HG03378 (cell line): ENCODE results near the gene PPP1R14C.
"Not testable (repeated sequence)": the region's sequence is repeated elsewhere in the genome, so short reads cannot be mapped to it uniquely, and the experiment has no call there.

ENCODE experiments used
- ATAC-seq: cut with Tn5 transposase; IDR thresholded peaks from one replicate; pipeline ENCODE4 v1.9.1; 2021; ENCODE audit warnings: mild to moderate bottlenecking, moderate library complexity; ENCODE audit not compliant: unreplicated experiment

The PPP1R14C gene

GRCh38 chr6:150212778-150213177 lies 69.9 kb downstream of the PPP1R14C start:
- no peak for ATAC-seq

- no peak for ATAC-seq
Measured at GRCh38 chr6:150213301-150213700, 70.5 kb downstream of the PPP1R14C start.

GRCh38 chr6:150214310-150214709 lies 71.5 kb downstream of the PPP1R14C start:
- ATAC-seq: no peak

- no peak for ATAC-seq
Measured at GRCh38 chr6:150220634-150221551, 78.0 kb downstream of the PPP1R14C start.

- no peak for ATAC-seq
Measured at GRCh38 chr6:150224820-150225219, 82.0 kb downstream of the PPP1R14C start.

- ATAC-seq: no peak
Measured at GRCh38 chr6:150227281-150227680, 84.4 kb downstream of the PPP1R14C start.

GRCh38 chr6:150228072-150228733 lies 85.4 kb downstream of the PPP1R14C start:
- ATAC-seq: no peak

- ATAC-seq: no peak
Measured at GRCh38 chr6:150229436-150230163, 86.8 kb downstream of the PPP1R14C start.

- no peak for ATAC-seq
Measured at GRCh38 chr6:150230164-150230561, 87.3 kb downstream of the PPP1R14C start.

- no peak for ATAC-seq
Measured at GRCh38 chr6:150230832-150231524, 88.1 kb downstream of the PPP1R14C start.

GRCh38 chr6:150231525-150231850 lies 88.6 kb downstream of the PPP1R14C start:
- no peak for ATAC-seq

- no peak for ATAC-seq
Measured at GRCh38 chr6:150233843-150234269, 91.0 kb downstream of the PPP1R14C start.

- ATAC-seq: no peak
Measured at GRCh38 chr6:150235218-150235617, 92.4 kb downstream of the PPP1R14C start.

GRCh38 chr6:150236114-150236513 lies 93.3 kb downstream of the PPP1R14C start:
- no peak for ATAC-seq

- ATAC-seq: no peak
Measured at GRCh38 chr6:150236544-150236943, 93.7 kb downstream of the PPP1R14C start.

- ATAC-seq: no peak
Measured at GRCh38 chr6:150237626-150238025, 94.8 kb downstream of the PPP1R14C start.

GRCh38 chr6:150238336-150238741 lies 95.5 kb downstream of the PPP1R14C start:
- no peak for ATAC-seq

GRCh38 chr6:150238846-150239407 lies 96.1 kb downstream of the PPP1R14C start:
- ATAC-seq: no peak

- not testable (repeated sequence) for ATAC-seq
Measured at GRCh38 chr6:150241756-150242155, 98.9 kb downstream of the PPP1R14C start.

GRCh38 chr6:150243620-150244314 lies 100.9 kb downstream of the PPP1R14C start:
- ATAC-seq: no peak
